ENCODE measurements around the gene TM4SF18. TPM values are rescaled to one million over a fixed set of nuclear protein-coding genes. Genes with fewer than 3 reads are reported as not detected.

TM4SF18 gene
- total and polyA plus RNA-seq, 2 experiments from 2014 or later = 1.5 to 1.7 TPM

- H4K20me1 ChIP-seq (ENCODE audit: insufficient read depth, poor library complexity, severe bottlenecking) = no peaks in the 10 kb centered on the region
- no peaks in the 10 kb centered on the region for H3K9me2 ChIP-seq (replicated peaks; ENCODE audit: insufficient read depth)
- H3K9me3 ChIP-seq (ENCODE audit: low read depth) = no peaks in the 10 kb centered on the region
- no peaks in the 10 kb centered on the region for H3K27me3 ChIP-seq
- 89% methylated on average over 7 of the region's 7 CpGs for WGBS (ENCODE audit: low lambda C conversion rate, missing lambda C conversion rate)
- H3K79me2 ChIP-seq = no peaks in the 10 kb centered on the region
- H3K4me2 ChIP-seq = no peak overlapping the region
- no peak for TF ChIP-seq EZH2phosphoT487 (IDR thresholded peaks at IDR 0.05; ENCODE audit: low read depth, severe bottlenecking, unreplicated experiment)
- TF ChIP-seq EZH2 (IDR thresholded peaks at IDR 0.05; ENCODE audit: borderline replicate concordance) = no peak
- TF ChIP-seq CTCF (IDR thresholded peaks at IDR 0.05; ENCODE audit: poor library complexity) = no peak
- H3K36me3 ChIP-seq (replicated peaks; ENCODE audit: insufficient read depth, low read depth) = no peaks in the 10 kb centered on the region
- DNase-seq (ENCODE audit: low spot score) = no peak
- H3K4me1 ChIP-seq (ENCODE audit: insufficient read depth) = peaks cover under 1% of the 10 kb centered on the region
- H3K27ac ChIP-seq = peak overlapping the region; percentile 27
- no peak overlapping the region for H3K4me3 ChIP-seq
- H2AFZ ChIP-seq = no peak overlapping the region
Measured at GRCh38 chr3:149310796-149311534, 22.5 kb downstream of the TM4SF18 start.

- Histone ChIP-seq H3K79me2 (no peaks in the 10 kb centered on the region), H3K27me3 (no peaks in the 10 kb centered on the region), H3K9me2 (replicated peaks; ENCODE audit: insufficient read depth) (no peaks in the 10 kb centered on the region), H3K4me2 (no peak overlapping the region), H3K4me1 (ENCODE audit: insufficient read depth) (no peaks in the 10 kb centered on the region), H3K27ac (no peak overlapping the region), H3K36me3 (replicated peaks; ENCODE audit: insufficient read depth, low read depth) (no peaks in the 10 kb centered on the region), H3K4me3 (no peak overlapping the region), H2AFZ (no peak overlapping the region), H4K20me1 (ENCODE audit: insufficient read depth, poor library complexity, severe bottlenecking) (no peaks in the 10 kb centered on the region), H3K9me3 (ENCODE audit: low read depth) (no peaks in the 10 kb centered on the region)
- TF ChIP-seq EZH2phosphoT487 (IDR thresholded peaks at IDR 0.05; ENCODE audit: low read depth, severe bottlenecking, unreplicated experiment) (no peak), CTCF (IDR thresholded peaks at IDR 0.05; ENCODE audit: poor library complexity) (no peak), EZH2 (IDR thresholded peaks at IDR 0.05; ENCODE audit: borderline replicate concordance) (no peak)
- DNase-seq (ENCODE audit: low spot score) = no peak
- 100% methylated on average over 1 of the region's 1 CpG for WGBS (ENCODE audit: low lambda C conversion rate, missing lambda C conversion rate)
Measured at GRCh38 chr3:149307435-149307783, 26.0 kb downstream of the TM4SF18 start.

GRCh38 chr3:149306751-149307434 lies 26.5 kb downstream of the TM4SF18 start:
- Histone ChIP-seq H3K27ac (no peak overlapping the region), H3K36me3 (replicated peaks; ENCODE audit: insufficient read depth, low read depth) (no peaks in the 10 kb centered on the region), H3K79me2 (no peaks in the 10 kb centered on the region), H3K9me3 (ENCODE audit: low read depth) (no peaks in the 10 kb centered on the region), H3K4me2 (no peak overlapping the region), H3K4me1 (ENCODE audit: insufficient read depth) (no peaks in the 10 kb centered on the region), H2AFZ (no peak overlapping the region), H3K27me3 (no peaks in the 10 kb centered on the region), H3K4me3 (no peak overlapping the region), H3K9me2 (replicated peaks; ENCODE audit: insufficient read depth) (no peaks in the 10 kb centered on the region), H4K20me1 (ENCODE audit: insufficient read depth, poor library complexity, severe bottlenecking) (no peaks in the 10 kb centered on the region)
- no peak for TF ChIP-seq CTCF (IDR thresholded peaks at IDR 0.05; ENCODE audit: poor library complexity)
- no peak for TF ChIP-seq EZH2 (IDR thresholded peaks at IDR 0.05; ENCODE audit: borderline replicate concordance)
- no peak for TF ChIP-seq EZH2phosphoT487 (IDR thresholded peaks at IDR 0.05; ENCODE audit: low read depth, severe bottlenecking, unreplicated experiment)
- WGBS (ENCODE audit: low lambda C conversion rate, missing lambda C conversion rate) = 97% methylated on average over 2 of the region's 2 CpGs
- DNase-seq (ENCODE audit: low spot score) = no peak

Measured in hepatocyte (in vitro differentiated cells).